Stimulated activated CD4-positive, alpha-beta T cell treated with anti-CD3 and anti-CD28 coated beads, TNF-alpha, amount 100 ng/mL, for 48 hours (primary cell): ENCODE results near the gene RPL13.

Experiments
- DNase-seq, 3 donors: peaks; one replicate each; pipeline ENCODE4 v3.0.0-alpha.2; 2020; ENCODE audit warnings: low read depth in 3 of 3

RPL13 gene

DNA sequence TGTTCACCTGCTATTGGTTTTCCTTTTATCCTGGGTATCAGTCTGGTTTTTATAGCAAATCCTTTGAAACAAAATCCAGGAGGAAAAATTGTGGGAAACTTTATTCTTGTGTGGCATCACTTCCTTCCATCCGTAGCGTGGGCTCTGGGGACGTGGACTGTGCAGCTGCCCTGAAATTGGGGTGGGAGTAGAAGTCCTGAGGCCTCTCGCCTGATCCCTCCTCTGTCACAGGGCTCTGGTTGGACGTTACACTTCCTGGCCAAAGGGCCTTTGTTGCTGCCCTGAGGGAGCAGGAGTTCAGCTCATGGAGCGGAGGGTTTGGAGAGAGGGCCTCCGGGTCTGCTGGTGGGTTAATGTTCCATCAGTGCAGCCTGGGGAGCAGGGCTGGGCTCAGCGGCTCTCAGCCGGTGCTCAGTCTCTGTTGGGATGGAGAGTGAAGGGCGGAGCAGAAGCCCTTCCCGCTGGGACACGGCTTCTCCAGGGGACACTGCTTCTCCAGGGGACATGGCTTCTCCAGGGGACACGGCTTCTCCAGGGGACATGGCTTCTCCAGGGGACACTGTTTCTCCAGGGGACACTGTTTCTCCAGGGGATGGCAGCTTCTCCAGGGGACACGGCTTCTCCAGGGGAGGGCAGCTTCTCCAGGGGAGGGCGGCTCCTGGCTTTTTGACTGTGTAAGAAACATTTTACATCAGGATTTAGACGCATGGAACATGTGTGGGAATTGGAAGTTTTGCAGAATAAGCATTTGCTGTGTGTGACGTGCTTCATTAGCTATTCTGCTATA is 15.2 kb upstream of the RPL13 start:
- no peak for DNase-seq

DNA sequence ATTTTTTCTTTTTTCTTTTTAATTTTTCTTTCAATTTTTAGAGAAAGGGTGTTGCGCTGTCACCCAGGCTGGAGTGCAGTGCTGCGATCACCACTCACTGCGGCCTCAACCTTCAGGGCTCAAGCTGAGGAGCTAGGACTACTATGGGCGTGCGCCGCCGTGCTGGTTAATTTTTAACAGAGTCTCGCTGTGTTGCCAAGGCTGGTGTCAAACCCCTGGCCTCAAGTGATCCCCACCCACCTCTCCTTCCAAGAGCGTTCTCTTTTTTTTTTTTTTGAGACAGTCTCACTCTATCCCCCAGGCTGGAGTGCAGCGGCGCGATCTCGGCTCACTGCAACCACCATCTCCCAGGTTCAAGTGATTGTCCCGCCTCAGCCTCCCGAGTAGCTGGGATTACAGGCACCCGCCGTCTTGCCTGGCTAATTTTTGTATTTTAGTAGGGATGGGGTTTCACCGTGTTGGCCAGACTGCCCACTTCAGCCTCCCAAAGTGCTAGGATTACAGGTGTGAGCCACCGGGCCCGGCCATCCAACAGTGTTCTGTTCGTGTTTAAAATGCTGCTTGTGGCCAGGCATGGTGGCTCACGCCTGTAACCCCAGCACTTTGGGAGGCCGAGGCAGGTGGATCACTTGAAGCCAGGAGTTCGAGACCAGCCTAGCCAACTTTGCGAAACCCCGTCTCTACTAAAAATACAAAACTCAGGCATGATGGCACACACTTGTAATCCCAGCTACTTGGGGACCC is 14.5 kb upstream of the RPL13 start:
- no peak for DNase-seq

DNA sequence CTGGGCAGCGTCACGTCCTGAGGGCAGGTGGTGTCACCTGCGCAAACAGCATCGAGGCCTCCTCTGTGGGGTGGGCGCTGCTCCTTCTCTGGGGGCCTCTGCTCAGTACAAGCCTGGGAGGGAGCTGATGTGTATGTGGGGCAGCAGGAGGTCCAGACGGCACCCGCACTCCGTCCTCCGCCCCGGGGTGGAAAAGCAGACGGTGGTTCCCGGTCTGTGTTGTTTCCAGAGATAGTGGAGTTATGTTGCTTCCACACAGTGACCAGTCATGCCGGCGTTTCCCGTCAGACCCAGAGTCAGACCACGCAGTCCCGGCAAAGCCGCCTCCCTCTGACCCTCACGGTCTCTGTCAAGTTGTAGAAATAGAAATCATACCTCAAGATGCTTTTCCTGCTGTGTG is 13.7 kb upstream of the RPL13 start:
- no peak for DNase-seq

GRCh38 chr16:89547291-89547690 is 13.2 kb upstream of the RPL13 start:
- DNase-seq, result no peak

DNA sequence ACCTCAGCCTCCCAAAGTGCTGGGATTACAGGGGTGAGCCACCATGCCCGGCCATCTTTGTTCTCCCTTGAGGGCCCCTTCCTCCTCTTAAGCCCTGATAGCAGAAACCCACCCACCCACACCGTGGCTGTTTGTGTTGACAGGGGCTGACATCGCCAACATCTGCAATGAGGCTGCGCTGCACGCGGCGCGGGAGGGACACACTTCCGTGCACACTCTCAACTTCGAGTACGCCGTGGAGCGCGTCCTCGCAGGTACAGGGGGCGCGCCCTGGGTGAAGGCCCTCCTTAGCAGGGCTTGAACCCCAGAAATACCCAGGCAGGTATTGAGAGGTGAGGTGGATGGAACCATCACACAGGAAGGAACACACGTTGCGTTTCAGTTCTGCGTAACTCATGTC is 12.6 kb upstream of the RPL13 start:
- no peak for DNase-seq

- no peak for DNase-seq
Measured at GRCh38 chr16:89548344-89549006, 12.0 kb upstream of the RPL13 start.

- no peak for DNase-seq
Measured at GRCh38 chr16:89549007-89549700, 11.3 kb upstream of the RPL13 start.

- no peak for DNase-seq
Measured at GRCh38 chr16:89550421-89551007, 10.0 kb upstream of the RPL13 start.

- no peak for DNase-seq
Measured at GRCh38 chr16:89552329-89552728, 8.2 kb upstream of the RPL13 start.

DNA sequence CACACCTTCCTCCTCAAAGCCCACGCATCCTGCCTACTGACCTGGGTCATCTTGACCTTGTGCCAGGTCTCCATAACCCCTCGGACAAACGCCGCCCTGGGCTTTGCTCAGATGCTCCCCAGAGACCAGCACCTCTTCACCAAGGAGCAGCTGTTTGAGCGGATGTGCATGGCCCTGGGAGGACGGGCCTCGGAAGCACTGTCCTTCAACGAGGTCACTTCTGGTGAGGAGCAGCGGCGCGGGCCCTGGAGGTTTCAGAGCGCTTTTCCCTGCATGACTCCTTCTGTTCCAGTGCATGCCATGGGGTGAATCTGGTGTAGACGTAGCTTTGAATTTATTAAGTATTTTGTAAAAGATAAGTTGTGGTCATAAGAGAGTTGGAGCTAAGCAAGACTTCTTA is 7.6 kb upstream of the RPL13 start:
- no peak for DNase-seq

- DNase-seq, result no peak
Measured at GRCh38 chr16:89553733-89554132, 6.7 kb upstream of the RPL13 start.

DNA sequence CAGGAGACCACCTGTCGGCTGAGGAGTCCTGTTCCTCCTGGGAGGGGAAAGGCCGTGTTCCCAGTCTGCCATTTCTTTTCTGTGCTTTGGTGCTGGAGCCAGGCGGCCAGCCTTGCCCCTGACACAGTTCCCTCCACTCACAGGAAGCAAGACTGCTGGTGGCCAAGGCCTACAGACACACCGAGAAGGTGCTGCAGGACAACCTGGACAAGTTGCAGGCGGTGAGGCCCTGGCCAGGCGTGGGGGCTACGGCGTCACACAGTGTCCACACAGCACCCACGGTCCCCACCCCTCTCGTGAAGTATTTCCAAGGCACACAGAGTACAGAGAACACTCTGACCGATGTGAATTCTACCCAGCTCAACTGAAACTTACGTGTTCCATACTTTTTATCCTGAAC is 6.1 kb upstream of the RPL13 start:
- no peak for DNase-seq

- no peak for DNase-seq
Measured at GRCh38 chr16:89555265-89555664, 5.2 kb upstream of the RPL13 start.

DNA sequence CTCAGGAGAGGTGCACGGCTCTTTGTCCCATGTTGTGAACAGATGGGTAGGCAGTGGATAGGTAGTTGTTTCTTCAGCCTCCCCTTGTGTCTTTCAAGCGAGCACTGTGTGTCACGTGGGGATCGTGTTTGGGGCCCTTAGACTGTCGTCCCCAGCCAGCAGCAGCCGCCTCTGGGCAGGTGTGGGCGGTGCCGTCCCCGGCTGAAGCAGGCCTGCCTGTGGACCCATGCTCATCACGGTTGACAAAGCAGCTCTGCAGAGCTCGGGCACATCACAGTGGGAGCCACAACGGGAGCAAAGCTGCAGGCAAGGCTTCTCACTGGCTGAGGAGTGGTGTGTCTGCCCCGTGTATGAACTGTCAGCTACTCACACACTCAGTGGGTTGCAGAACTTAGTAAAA is 4.7 kb upstream of the RPL13 start:
- no peak for DNase-seq

GRCh38 chr16:89556750-89557689 is 3.5 kb upstream of the RPL13 start:
- peak; percentile 73 to 87 (median 81) for DNase-seq

- no peak for DNase-seq
Measured at GRCh38 chr16:89557690-89558490, 2.6 kb upstream of the RPL13 start.

DNA sequence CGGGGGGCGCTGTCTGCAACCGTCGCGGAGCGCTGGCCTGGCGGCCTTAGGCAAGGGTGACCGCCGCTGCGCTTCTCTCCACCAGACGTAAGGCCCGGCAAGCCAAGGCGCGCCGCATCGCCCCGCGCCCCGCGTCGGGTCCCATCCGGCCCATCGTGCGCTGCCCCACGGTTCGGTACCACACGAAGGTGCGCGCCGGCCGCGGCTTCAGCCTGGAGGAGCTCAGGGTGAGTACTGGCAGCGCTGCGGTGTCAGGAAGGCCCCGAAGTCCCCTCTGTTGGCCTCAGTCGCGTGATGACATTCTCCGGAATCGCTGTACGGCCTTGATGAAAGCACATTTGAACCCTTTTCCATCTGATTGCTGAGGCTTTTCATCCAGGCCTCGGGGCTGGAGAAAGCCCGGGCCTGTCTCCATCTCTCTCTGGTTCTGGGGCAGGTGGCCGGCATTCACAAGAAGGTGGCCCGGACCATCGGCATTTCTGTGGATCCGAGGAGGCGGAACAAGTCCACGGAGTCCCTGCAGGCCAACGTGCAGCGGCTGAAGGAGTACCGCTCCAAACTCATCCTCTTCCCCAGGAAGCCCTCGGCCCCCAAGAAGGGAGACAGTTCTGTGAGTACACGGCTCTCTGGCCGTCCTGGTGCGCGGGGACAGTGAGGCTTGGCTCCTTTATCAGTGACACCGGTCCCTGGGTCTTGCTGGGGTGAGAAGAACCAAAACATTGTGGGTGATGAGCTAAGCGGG is 831 bp downstream of the RPL13 start:
- no peak for DNase-seq

DNA sequence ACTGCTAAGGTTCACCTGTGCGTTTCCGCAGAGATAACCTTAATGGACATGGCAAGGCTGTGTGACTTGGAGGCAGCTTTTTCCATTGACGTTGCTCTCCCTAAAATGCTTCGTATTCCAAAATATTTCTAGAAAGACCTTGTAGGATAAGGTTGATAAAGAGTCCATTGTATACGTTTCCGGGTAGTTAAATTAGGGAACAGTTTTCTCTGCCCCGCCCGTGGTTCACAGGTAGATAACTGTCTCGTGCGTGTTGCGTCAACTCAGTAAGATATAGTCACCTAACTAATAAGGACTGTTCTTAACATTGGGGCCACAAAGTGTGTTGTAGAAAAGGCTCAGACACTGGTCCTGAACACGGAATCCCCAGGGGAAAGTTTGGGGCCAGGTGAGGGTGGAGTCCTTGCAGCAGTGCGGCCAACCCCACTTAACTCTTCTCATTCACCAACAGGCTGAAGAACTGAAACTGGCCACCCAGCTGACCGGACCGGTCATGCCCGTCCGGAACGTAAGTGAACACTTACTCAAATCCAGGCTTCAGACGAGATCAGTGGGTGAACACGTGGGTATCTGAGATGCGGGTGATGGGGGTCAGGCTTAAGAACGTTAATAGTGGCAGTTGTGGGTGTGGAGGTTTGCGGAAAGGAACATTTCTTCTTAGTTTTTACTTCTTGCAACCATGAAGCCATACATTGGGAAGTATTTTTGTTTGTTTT is 1.6 kb downstream of the RPL13 start:
- no peak for DNase-seq
